ENCODE data around the gene MAPK8IP1. TPM values are rescaled to one million over a fixed set of nuclear protein-coding genes. Genes with fewer than 3 reads are reported as not detected.

Gene MAPK8IP1
- total and polyA plus RNA-seq, 4 donors = 0.78 to 2.7 (median 1.4) TPM

- no peak overlapping the region for H3K4me3 ChIP-seq (ENCODE audit: low read depth in 1 of 3, low read length in 3 of 3)
- peaks cover 14 to 69% (median 53%) of the 10 kb centered on the region in 4 donors for H3K4me1 ChIP-seq (ENCODE audit: control insufficient read depth in 4 of 4, insufficient read depth in 4 of 4, low read length in 3 of 4)
- TF ChIP-seq YY1 (IDR thresholded peaks at IDR 0.05) (no peak), NR2F2 (IDR thresholded peaks at IDR 0.05) (no peak), EGR1 (IDR thresholded peaks at IDR 0.05; ENCODE audit: low read depth in 2 of 2) (no peak), GABPA (IDR thresholded peaks at IDR 0.05 in 1 of 2, conservative IDR thresholded peaks at IDR 0.05 in 1 of 2) (no peak), RAD21 (IDR thresholded peaks at IDR 0.05) (no peak), MAX (IDR thresholded peaks at IDR 0.05) (no peak), ATF3 (IDR thresholded peaks at IDR 0.05) (no peak), SP1 (IDR thresholded peaks at IDR 0.05) (peak; percentile 23), CTCF (IDR thresholded peaks at IDR 0.05; ENCODE audit: low read depth, low read length, missing input control) (no peak), TAF1 (conservative IDR thresholded peaks at IDR 0.05) (no peak), HNF4A (conservative IDR thresholded peaks at IDR 0.05) (peak in 1 of 2 donors; percentile 28), RXRA (IDR thresholded peaks at IDR 0.05) (peak in 1 of 2 donors; percentile 61), FOXA2 (IDR thresholded peaks at IDR 0.05) (no peak)
Observed at GRCh38 chr11:45846174-45846675, 39.2 kb upstream of the MAPK8IP1 start.

DNA sequence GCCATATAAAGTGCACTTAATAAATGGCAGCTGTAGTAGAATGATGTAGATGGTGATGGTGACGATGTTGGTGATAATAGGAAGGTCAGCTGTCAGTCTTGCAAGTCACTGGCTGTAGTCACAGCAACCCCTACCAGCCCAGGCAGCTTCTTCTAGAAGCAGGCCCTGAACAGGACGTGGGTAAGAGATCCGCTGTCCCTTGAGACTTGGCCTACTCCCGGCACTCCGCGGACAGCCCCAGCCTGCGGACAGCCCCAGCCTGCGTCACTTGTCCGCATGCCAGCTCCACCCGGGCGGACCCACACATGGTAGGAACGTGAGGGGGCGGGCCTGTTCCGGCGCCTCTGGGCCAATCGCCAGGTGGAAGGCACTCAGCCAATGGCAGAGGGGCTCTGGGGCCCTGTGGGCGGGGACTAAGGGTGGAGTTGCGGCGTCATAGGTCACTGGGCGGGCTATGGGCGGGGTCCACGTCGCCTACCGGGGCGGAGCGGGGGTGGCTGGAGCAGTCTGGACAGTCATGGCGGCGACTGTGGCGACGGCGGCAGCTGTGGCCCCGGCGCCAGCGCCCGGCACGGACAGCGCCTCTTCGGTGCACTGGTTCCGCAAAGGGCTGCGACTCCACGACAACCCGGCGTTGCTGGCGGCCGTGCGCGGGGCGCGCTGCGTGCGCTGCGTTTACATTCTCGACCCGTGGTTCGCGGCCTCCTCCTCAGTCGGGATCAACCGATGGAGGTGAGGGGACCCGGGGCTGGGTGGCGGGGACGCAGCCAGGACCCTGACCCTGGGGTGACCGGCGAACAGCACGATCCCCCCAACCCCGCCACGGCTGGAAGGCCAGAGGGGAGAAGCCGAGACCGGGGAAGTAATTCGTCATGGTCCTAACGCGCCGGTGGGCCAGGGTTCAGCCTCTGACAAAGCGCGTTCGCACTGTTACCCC lies 38.2 kb upstream of the MAPK8IP1 start, which contains the start of gene CRY2:
Gene CRY2 (plus strand): TSS at position 502 of the 937 bp plus-strand sequence. CDS start 16 bp downstream, at position 518.
- H3K9me3 ChIP-seq (ENCODE audit: control insufficient read depth in 4 of 4, low read length in 3 of 4) = no peaks in the 10 kb centered on the region
- peak within 1 kb of the TSS; percentile 60 to 98 (median 81) for H3K4me3 ChIP-seq (ENCODE audit: low read depth in 1 of 3, low read length in 3 of 3)
- peak within 1 kb of the TSS; percentile 87 to 95 for H3K27ac ChIP-seq (ENCODE audit: low read depth in 1 of 2, low read length in 2 of 2)
- H3K36me3 ChIP-seq (ENCODE audit: control insufficient read depth in 4 of 4, insufficient read depth in 3 of 4, low read depth in 1 of 4, low read length in 3 of 4) = no peaks in the 10 kb centered on the region
- peak within 1 kb of the TSS; percentile 94 for H3K9ac ChIP-seq (ENCODE audit: low read depth in 1 of 2, low read length in 2 of 2)
- H3K27me3 ChIP-seq (ENCODE audit: control insufficient read depth in 4 of 4, insufficient read depth in 4 of 4, low read length in 3 of 4) = no peaks in the 10 kb centered on the region
- peaks cover 14 to 79% (median 61%) of the 10 kb centered on the region in 4 donors for H3K4me1 ChIP-seq (ENCODE audit: control insufficient read depth in 4 of 4, insufficient read depth in 4 of 4, low read length in 3 of 4)
- DNase-seq (ENCODE audit: low spot score) = peak; percentile 100
- under 1% methylated on average over 75 of the region's 75 CpGs for WGBS
- TF ChIP-seq, protein P1, sequence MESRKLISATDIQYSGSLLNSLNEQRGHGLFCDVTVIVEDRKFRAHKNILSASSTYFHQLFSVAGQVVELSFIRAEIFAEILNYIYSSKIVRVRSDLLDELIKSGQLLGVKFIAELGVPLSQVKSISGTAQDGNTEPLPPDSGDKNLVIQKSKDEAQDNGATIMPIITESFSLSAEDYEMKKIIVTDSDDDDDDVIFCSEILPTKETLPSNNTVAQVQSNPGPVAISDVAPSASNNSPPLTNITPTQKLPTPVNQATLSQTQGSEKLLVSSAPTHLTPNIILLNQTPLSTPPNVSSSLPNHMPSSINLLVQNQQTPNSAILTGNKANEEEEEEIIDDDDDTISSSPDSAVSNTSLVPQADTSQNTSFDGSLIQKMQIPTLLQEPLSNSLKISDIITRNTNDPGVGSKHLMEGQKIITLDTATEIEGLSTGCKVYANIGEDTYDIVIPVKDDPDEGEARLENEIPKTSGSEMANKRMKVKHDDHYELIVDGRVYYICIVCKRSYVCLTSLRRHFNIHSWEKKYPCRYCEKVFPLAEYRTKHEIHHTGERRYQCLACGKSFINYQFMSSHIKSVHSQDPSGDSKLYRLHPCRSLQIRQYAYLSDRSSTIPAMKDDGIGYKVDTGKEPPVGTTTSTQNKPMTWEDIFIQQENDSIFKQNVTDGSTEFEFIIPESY (IDR thresholded peaks at IDR 0.05) = no peak
- TF ChIP-seq NR2F2 (IDR thresholded peaks at IDR 0.05) (peak; percentile 64), ATF3 (IDR thresholded peaks at IDR 0.05) (no peak), YY1 (IDR thresholded peaks at IDR 0.05) (peak; percentile 97), TAF1 (conservative IDR thresholded peaks at IDR 0.05) (peak; percentile 55), EGR1 (IDR thresholded peaks at IDR 0.05; ENCODE audit: low read depth in 2 of 2) (peak; percentile 84 to 87), CTCF (IDR thresholded peaks at IDR 0.05; ENCODE audit: low read depth, low read length, missing input control) (no peak), HNF4A (conservative IDR thresholded peaks at IDR 0.05) (peak in 1 of 2 donors; percentile 46), GABPA (IDR thresholded peaks at IDR 0.05 in 1 of 2, conservative IDR thresholded peaks at IDR 0.05 in 1 of 2) (no peak), RXRA (IDR thresholded peaks at IDR 0.05) (peak; percentile 33 to 54), SP1 (IDR thresholded peaks at IDR 0.05) (peak; percentile 94), FOXA2 (IDR thresholded peaks at IDR 0.05) (no peak), MAX (IDR thresholded peaks at IDR 0.05) (peak; percentile 95), FOXA1 (IDR thresholded peaks at IDR 0.05) (no peak), JUND (IDR thresholded peaks at IDR 0.05) (no peak)
- TF ChIP-seq, protein P2, sequence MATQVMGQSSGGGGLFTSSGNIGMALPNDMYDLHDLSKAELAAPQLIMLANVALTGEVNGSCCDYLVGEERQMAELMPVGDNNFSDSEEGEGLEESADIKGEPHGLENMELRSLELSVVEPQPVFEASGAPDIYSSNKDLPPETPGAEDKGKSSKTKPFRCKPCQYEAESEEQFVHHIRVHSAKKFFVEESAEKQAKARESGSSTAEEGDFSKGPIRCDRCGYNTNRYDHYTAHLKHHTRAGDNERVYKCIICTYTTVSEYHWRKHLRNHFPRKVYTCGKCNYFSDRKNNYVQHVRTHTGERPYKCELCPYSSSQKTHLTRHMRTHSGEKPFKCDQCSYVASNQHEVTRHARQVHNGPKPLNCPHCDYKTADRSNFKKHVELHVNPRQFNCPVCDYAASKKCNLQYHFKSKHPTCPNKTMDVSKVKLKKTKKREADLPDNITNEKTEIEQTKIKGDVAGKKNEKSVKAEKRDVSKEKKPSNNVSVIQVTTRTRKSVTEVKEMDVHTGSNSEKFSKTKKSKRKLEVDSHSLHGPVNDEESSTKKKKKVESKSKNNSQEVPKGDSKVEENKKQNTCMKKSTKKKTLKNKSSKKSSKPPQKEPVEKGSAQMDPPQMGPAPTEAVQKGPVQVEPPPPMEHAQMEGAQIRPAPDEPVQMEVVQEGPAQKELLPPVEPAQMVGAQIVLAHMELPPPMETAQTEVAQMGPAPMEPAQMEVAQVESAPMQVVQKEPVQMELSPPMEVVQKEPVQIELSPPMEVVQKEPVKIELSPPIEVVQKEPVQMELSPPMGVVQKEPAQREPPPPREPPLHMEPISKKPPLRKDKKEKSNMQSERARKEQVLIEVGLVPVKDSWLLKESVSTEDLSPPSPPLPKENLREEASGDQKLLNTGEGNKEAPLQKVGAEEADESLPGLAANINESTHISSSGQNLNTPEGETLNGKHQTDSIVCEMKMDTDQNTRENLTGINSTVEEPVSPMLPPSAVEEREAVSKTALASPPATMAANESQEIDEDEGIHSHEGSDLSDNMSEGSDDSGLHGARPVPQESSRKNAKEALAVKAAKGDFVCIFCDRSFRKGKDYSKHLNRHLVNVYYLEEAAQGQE (IDR thresholded peaks at IDR 0.05) = peak; percentile 60

More at GRCh38 chr11:45846174-45846675, 39.2 kb upstream of the MAPK8IP1 start:
- DNase-seq (ENCODE audit: low spot score) = no peak
- Histone ChIP-seq H3K9ac (ENCODE audit: low read depth in 1 of 2, low read length in 2 of 2) (no peak overlapping the region), H3K36me3 (ENCODE audit: control insufficient read depth in 4 of 4, insufficient read depth in 3 of 4, low read depth in 1 of 4, low read length in 3 of 4) (no peaks in the 10 kb centered on the region), H3K27me3 (ENCODE audit: control insufficient read depth in 4 of 4, insufficient read depth in 4 of 4, low read length in 3 of 4) (no peaks in the 10 kb centered on the region), H3K9me3 (ENCODE audit: control insufficient read depth in 4 of 4, low read length in 3 of 4) (no peaks in the 10 kb centered on the region), H3K27ac (ENCODE audit: low read depth in 1 of 2, low read length in 2 of 2) (peak overlapping the region; percentile 82 to 95)
- 58% methylated on average over 4 of the region's 4 CpGs for WGBS
